WTC11 (cell line): Measurements from ENCODE around the gene BEST4. TPM values are rescaled to one million over a fixed set of nuclear protein-coding genes. Genes with fewer than 3 reads are reported as not detected.

Experiments
- ATAC-seq: fragments of 200-7000 bp; cut with Tn5 transposase; 2 replicates; pipeline ENCODE4 v1.10.0; 2021; ENCODE audit warnings: mild to moderate bottlenecking, moderate library complexity
- CTCF ChIA-PET: fragments of 300-600 bp; sonication (Branson Sonifier 250); formaldehyde crosslinking; loops from one replicate; lab custom pipeline; 2021; ENCODE audit warnings: antibody characterized with exemption; lab: Charles Lee
- POLR2A ChIA-PET: fragments of 350-600 bp; sonication (Branson Sonifier 250); formaldehyde crosslinking; loops from one replicate; lab custom pipeline; 2021; ENCODE audit warnings: antibody characterized with exemption; lab: Charles Lee
- DNase-seq: peaks from one replicate; pipeline ENCODE4 v3.0.0; 2021; ENCODE audit warnings: low spot score
- H3K27ac Mint-ChIP-seq: 2 replicates; pipeline ENCODE4 v1.8.0; 2021; ENCODE audit warnings: mixed read lengths
- H3K27me3 Mint-ChIP-seq: 2 replicates; pipeline ENCODE4 v1.8.0; 2021; ENCODE audit warnings: low read depth, mild to moderate bottlenecking, moderate library complexity, mixed read lengths
- H3K36me3 Mint-ChIP-seq: 2 replicates; pipeline ENCODE4 v1.8.0; 2021; ENCODE audit warnings: mixed read lengths
- H3K4me1 Mint-ChIP-seq: 2 replicates; pipeline ENCODE4 v1.8.0; 2022; ENCODE audit warnings: mixed read lengths
- H3K4me3 Mint-ChIP-seq: 2 replicates; pipeline ENCODE4 v1.8.0; 2021; ENCODE audit warnings: mild to moderate bottlenecking, moderate library complexity, mixed read lengths
- H3K9me3 Mint-ChIP-seq: 2 replicates; pipeline ENCODE4 v1.8.0; 2021; ENCODE audit warnings: mixed read lengths
- ATF2 ChIP-seq: sonication (generic); formaldehyde crosslinking; IDR thresholded peaks from 2 replicates; pipeline ENCODE4 v1.8.1; 2022; ENCODE audit warnings: low read depth, missing genetic modification reagents, borderline replicate concordance
- ATF3 ChIP-seq: sonication (generic); formaldehyde crosslinking; conservative IDR thresholded peaks from 2 replicates; pipeline ENCODE4 v1.8.1; 2022; ENCODE audit warnings: mild to moderate bottlenecking, missing genetic modification reagents
- ELF4 ChIP-seq: sonication (generic); formaldehyde crosslinking; IDR thresholded peaks from 2 replicates; pipeline ENCODE4 v1.8.1; 2022; ENCODE audit warnings: low read depth, mild to moderate bottlenecking, moderate library complexity, missing genetic modification reagents
- EMX1 ChIP-seq: fragments of 250-450 bp; sonication (Bioruptor Pico); IDR thresholded peaks from 2 replicates; pipeline ENCODE4 v1.8.0; 2021; ENCODE audit warnings: mild to moderate bottlenecking
- ERG ChIP-seq: fragments of 250-450 bp; sonication (Bioruptor Pico); IDR thresholded peaks from 2 replicates; pipeline ENCODE4 v1.8.0; 2021; ENCODE audit warnings: mild to moderate bottlenecking
- GTF2I ChIP-seq: fragments of 250-450 bp; sonication (Bioruptor Pico); conservative IDR thresholded peaks from 2 replicates; pipeline ENCODE4 v1.4.0; 2021; ENCODE audit warnings: mild to moderate bottlenecking
- HMGA2 ChIP-seq: fragments of 250-450 bp; sonication (Bioruptor Pico); IDR thresholded peaks from 2 replicates; pipeline ENCODE4 v1.4.0; 2021; ENCODE audit warnings: mild to moderate bottlenecking, moderate library complexity
- JUN ChIP-seq: sonication (generic); formaldehyde crosslinking; IDR thresholded peaks from 2 replicates; pipeline ENCODE4 v1.8.0; 2023; ENCODE audit warnings: mild to moderate bottlenecking, missing genetic modification reagents
- NFE2L1 ChIP-seq: sonication (generic); formaldehyde crosslinking; IDR thresholded peaks from 2 replicates; pipeline ENCODE4 v1.8.1; 2023; ENCODE audit warnings: missing genetic modification reagents
- NR3C1 ChIP-seq: sonication (generic); formaldehyde crosslinking; conservative IDR thresholded peaks from 2 replicates; pipeline ENCODE4 v1.8.1; 2023; ENCODE audit warnings: low read depth, mild to moderate bottlenecking, missing genetic modification reagents
- SMAD3 ChIP-seq: sonication (generic); formaldehyde crosslinking; IDR thresholded peaks from 2 replicates; pipeline ENCODE4 v1.8.0; 2022; ENCODE audit warnings: missing genetic modification reagents, mild to moderate bottlenecking, borderline replicate concordance
- SOX15 ChIP-seq: fragments of 250-450 bp; sonication (Bioruptor Pico); IDR thresholded peaks from 2 replicates; pipeline ENCODE4 v1.9.0; 2021; ENCODE audit warnings: mild to moderate bottlenecking
- TEAD1 ChIP-seq: sonication (generic); formaldehyde crosslinking; IDR thresholded peaks from 2 replicates; pipeline ENCODE4 v1.8.0; 2022; ENCODE audit warnings: mild to moderate bottlenecking, missing genetic modification reagents
- ZMAT4 ChIP-seq: fragments of 250-450 bp; sonication (Bioruptor Pico); IDR thresholded peaks from 2 replicates; pipeline ENCODE4 v1.9.0; 2021; ENCODE audit warnings: mild to moderate bottlenecking
- ZNF121 ChIP-seq: sonication (generic); formaldehyde crosslinking; IDR thresholded peaks from 2 replicates; pipeline ENCODE4 v1.8.0; 2023; ENCODE audit warnings: missing genetic modification reagents
- ZNF317 ChIP-seq: sonication (generic); formaldehyde crosslinking; IDR thresholded peaks from 2 replicates; pipeline ENCODE4 v1.8.1; 2023; ENCODE audit warnings: low read depth, mild to moderate bottlenecking, moderate library complexity, missing genetic modification reagents, borderline replicate concordance
- ZNF512 ChIP-seq: sonication (generic); formaldehyde crosslinking; IDR thresholded peaks from 2 replicates; pipeline ENCODE4 v1.8.1; 2022; ENCODE audit warnings: missing genetic modification reagents, borderline replicate concordance
- total RNA-seq: library from RNA; stranded (reverse); gene quantifications from 3 replicates; pipeline ENCODE4 v1.2.3, GENCODE V29; 2021
- TF ChIP-seq, protein P1 (sequence below): sonication (generic); formaldehyde crosslinking; IDR thresholded peaks from 2 replicates; pipeline ENCODE4 v1.8.0; 2022; ENCODE audit warnings: mild to moderate bottlenecking, missing genetic modification reagents
- TF ChIP-seq, protein P2 (sequence below): fragments of 250-450 bp; sonication (Bioruptor Pico); IDR thresholded peaks from 2 replicates; pipeline ENCODE4 v2.1.2; 2022; ENCODE audit warnings: mild to moderate bottlenecking, moderate library complexity
- TF ChIP-seq, protein P3 (sequence below): sonication (generic); formaldehyde crosslinking; conservative IDR thresholded peaks from 2 replicates; pipeline ENCODE4 v1.8.1; 2023; ENCODE audit warnings: mild to moderate bottlenecking, low read depth, missing genetic modification reagents, moderate library complexity

The BEST4 gene
- total RNA-seq, 1 experiment from 2014 or later: 1.6 TPM

DNA sequence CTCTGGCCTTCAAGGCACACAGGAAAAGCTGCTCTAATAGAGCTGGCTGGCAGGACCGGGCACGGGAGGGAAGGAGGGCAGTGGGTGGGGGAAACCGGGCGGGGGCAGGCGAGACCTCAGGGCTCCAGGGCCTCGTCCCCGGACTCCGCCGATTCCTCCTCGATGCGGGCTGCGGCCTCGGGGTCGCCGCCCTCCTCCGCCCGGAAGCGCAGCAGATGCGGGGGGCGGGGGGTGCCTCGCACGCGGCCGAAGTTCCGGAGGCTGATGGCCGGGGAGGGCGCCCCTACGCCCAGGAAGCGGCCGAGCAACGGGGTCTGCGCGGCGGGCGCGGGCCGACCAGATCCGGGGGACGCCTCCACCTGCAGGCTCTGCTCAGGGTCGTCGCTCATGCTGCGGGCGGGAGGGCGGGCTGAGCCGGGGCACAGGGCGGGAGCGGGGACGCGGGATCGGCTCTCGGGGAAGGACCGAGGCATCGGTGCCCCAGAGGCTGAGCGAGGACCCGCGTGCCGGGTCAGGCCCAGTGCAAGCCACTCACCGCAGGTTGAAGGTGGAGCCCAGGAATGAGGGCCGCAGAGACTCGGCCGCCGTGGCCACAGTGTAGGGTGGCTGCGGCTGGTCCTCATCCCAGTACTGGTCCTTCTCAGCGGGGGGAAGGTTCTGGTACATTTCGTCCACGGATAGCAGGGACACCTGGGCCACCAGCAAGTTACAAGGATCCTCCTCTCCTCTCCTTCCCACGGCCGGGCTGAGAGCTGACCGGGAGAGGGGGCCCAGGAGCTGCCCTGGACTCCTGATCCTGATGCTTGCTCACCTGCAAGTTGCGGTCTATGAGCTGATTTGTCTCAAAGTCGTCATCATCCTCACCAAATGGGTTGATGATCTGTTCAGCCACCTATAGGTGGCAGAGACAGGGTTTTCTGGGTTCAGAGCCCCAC, 3.6 kb downstream of the BEST4 start (continued):
- TF ChIP-seq, protein P1, sequence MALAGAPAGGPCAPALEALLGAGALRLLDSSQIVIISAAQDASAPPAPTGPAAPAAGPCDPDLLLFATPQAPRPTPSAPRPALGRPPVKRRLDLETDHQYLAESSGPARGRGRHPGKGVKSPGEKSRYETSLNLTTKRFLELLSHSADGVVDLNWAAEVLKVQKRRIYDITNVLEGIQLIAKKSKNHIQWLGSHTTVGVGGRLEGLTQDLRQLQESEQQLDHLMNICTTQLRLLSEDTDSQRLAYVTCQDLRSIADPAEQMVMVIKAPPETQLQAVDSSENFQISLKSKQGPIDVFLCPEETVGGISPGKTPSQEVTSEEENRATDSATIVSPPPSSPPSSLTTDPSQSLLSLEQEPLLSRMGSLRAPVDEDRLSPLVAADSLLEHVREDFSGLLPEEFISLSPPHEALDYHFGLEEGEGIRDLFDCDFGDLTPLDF (CRISPR knock-in tag): peak; percentile 53; the same call in 1 of the 2 replicates
- peak; percentile 83; the same call in 1 of the 2 replicates for TF ChIP-seq NR3C1
- no peak for TF ChIP-seq ZMAT4 (CRISPR knock-in tag)

DNA sequence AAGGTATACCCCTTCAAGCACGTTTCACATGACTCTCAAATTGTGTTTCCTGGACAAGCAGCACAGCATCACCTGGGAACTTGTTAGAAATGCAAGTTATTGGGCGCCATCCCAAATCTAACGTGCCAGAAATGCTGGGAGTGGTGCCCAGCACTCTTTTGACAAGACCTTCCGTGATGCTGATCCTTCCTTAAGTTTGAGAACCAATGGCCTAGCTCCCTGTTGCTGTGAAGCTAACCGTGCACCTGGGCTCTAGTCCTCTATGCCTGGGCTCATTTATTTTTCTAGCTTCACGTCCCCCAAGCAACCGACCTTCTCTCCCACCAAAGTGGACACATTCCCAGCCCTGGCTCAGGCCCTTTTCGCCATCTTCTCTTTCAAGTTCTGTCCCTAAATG, 4.3 kb downstream of the BEST4 start:
- Mint-ChIP-seq H3K9me3 (no peaks in the 10 kb centered on the region), H3K27ac (no peak overlapping the region), H3K36me3 (peaks cover 18% of the 10 kb centered on the region), H3K27me3 (peaks cover 12% of the 10 kb centered on the region), H3K4me1 (peaks cover 29% of the 10 kb centered on the region), H3K4me3 (peak overlapping the region; percentile 62)
- no peak for DNase-seq
- no peak for ATAC-seq
- TF ChIP-seq ZNF317 (CRISPR knock-in tag): no peak
- TF ChIP-seq ZNF512 (CRISPR knock-in tag): no peak
- TF ChIP-seq, protein P2, sequence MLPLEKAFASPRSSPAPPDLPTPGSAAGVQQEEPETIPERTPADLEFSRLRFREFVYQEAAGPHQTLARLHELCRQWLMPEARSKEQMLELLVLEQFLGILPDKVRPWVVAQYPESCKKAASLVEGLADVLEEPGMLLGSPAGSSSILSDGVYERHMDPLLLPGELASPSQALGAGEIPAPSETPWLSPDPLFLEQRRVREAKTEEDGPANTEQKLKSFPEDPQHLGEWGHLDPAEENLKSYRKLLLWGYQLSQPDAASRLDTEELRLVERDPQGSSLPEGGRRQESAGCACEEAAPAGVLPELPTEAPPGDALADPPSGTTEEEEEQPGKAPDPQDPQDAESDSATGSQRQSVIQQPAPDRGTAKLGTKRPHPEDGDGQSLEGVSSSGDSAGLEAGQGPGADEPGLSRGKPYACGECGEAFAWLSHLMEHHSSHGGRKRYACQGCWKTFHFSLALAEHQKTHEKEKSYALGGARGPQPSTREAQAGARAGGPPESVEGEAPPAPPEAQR: no peak
- TF ChIP-seq ZNF121 (CRISPR knock-in tag): no peak
- no peak for TF ChIP-seq ELF4
- no peak for TF ChIP-seq SOX15
- TF ChIP-seq ATF3 (CRISPR knock-in tag): no peak
- no peak for TF ChIP-seq ATF2 (CRISPR knock-in tag)
- TF ChIP-seq, protein P1 (CRISPR knock-in tag): no peak
- no peak for TF ChIP-seq ERG (CRISPR knock-in tag)
- no peak for TF ChIP-seq EMX1 (CRISPR knock-in tag)
- TF ChIP-seq SMAD3: no peak
- TF ChIP-seq JUN (CRISPR knock-in tag): no peak
- no peak for TF ChIP-seq HMGA2
- TF ChIP-seq, protein P3, sequence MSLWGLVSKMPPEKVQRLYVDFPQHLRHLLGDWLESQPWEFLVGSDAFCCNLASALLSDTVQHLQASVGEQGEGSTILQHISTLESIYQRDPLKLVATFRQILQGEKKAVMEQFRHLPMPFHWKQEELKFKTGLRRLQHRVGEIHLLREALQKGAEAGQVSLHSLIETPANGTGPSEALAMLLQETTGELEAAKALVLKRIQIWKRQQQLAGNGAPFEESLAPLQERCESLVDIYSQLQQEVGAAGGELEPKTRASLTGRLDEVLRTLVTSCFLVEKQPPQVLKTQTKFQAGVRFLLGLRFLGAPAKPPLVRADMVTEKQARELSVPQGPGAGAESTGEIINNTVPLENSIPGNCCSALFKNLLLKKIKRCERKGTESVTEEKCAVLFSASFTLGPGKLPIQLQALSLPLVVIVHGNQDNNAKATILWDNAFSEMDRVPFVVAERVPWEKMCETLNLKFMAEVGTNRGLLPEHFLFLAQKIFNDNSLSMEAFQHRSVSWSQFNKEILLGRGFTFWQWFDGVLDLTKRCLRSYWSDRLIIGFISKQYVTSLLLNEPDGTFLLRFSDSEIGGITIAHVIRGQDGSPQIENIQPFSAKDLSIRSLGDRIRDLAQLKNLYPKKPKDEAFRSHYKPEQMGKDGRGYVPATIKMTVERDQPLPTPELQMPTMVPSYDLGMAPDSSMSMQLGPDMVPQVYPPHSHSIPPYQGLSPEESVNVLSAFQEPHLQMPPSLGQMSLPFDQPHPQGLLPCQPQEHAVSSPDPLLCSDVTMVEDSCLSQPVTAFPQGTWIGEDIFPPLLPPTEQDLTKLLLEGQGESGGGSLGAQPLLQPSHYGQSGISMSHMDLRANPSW (CRISPR knock-in tag): no peak
- no peak for TF ChIP-seq NFE2L1
- TF ChIP-seq TEAD1 (CRISPR knock-in tag): no peak
- TF ChIP-seq GTF2I (CRISPR knock-in tag): no peak
- CTCF ChIA-PET: interaction anchor here (0.6 to 3.3 kb wide), 11 partner anchors 9 to 228 kb away, joined by 3 to 21 read pairs (median 4); partner anchors contain the start of genes BTBD19, DYNLT4, PLK3 and RNU5D-1
- POLR2A ChIA-PET: interaction anchor here (0.6 to 2.7 kb wide), 7 partner anchors 8 to 846 kb away, joined by 3 to 19 read pairs (median 6); partner anchors contain the start of genes EIF2B3, PLK3 and RPS8
